ENCODE results near the gene PSME2. TPM values are rescaled to one million over a fixed set of nuclear protein-coding genes. Genes with fewer than 3 reads are reported as not detected.

Gene PSME2
- total RNA-seq, 1 donor from 2014 or later: 138 TPM

- DNase-seq: no peak
- Histone ChIP-seq H3K27ac (no peak overlapping the region), H3K4me3 (no peak overlapping the region), H3K9me3 (no peaks in the 10 kb centered on the region), H3K36me3 (peaks cover 70% of the 10 kb centered on the region), H3K4me1 (no peaks in the 10 kb centered on the region), H3K27me3 (no peaks in the 10 kb centered on the region)
- no peak for TF ChIP-seq CTCF (IDR thresholded peaks at IDR 0.05)
- intact Hi-C loops (cut with DNase I): no loop called here
- no peak for ATAC-seq
Observed at GRCh38 chr14:24122416-24122815, 24.0 kb downstream of the PSME2 start.

- no peaks in the 10 kb centered on the region for H3K9me3 ChIP-seq
- no peaks in the 10 kb centered on the region for H3K27me3 ChIP-seq
- no peak for ATAC-seq
- H3K4me1 ChIP-seq: peaks cover 6% of the 10 kb centered on the region
- H3K36me3 ChIP-seq: peaks cover 79% of the 10 kb centered on the region
- no peak overlapping the region for H3K27ac ChIP-seq
- intact Hi-C loops (cut with DNase I): no loop called here
- DNase-seq: no peak
- H3K4me3 ChIP-seq: no peak overlapping the region
- TF ChIP-seq CTCF (IDR thresholded peaks at IDR 0.05): no peak
Observed at GRCh38 chr14:24121210-24121609, 25.2 kb downstream of the PSME2 start.

- intact Hi-C loops (cut with DNase I): no loop called here
- no peak for DNase-seq
Observed at GRCh38 chr14:24119691-24120090, 26.7 kb downstream of the PSME2 start.

GRCh38 chr14:24117179-24117578 is 29.2 kb downstream of the PSME2 start:
- no peak for TF ChIP-seq CTCF (IDR thresholded peaks at IDR 0.05)
- no peaks in the 10 kb centered on the region for H3K27me3 ChIP-seq
- H3K9me3 ChIP-seq: no peaks in the 10 kb centered on the region
- H3K4me1 ChIP-seq: peaks cover 15% of the 10 kb centered on the region
- no peak overlapping the region for H3K27ac ChIP-seq
- ATAC-seq (no peak), DNase-seq (no peak)
- H3K36me3 ChIP-seq: peaks cover 57% of the 10 kb centered on the region
- no peak overlapping the region for H3K4me3 ChIP-seq
- intact Hi-C loops (cut with DNase I): no loop called here

More at GRCh38 chr14:24119691-24120090, 26.7 kb downstream of the PSME2 start:
- no peak for TF ChIP-seq CTCF (IDR thresholded peaks at IDR 0.05)
- H3K9me3 ChIP-seq: no peaks in the 10 kb centered on the region
- H3K36me3 ChIP-seq: peaks cover 79% of the 10 kb centered on the region
- H3K4me1 ChIP-seq: peaks cover 15% of the 10 kb centered on the region
- no peak for ATAC-seq
- H3K4me3 ChIP-seq: no peak overlapping the region
- H3K27ac ChIP-seq: no peak overlapping the region
- H3K27me3 ChIP-seq: no peaks in the 10 kb centered on the region

- ATAC-seq: no peak
- DNase-seq: no peak
- intact Hi-C loops (cut with DNase I): no loop called here
- H3K27ac ChIP-seq: no peak overlapping the region
- H3K4me1 ChIP-seq: peaks cover 15% of the 10 kb centered on the region
- no peaks in the 10 kb centered on the region for H3K9me3 ChIP-seq
- H3K36me3 ChIP-seq: peaks cover 48% of the 10 kb centered on the region
- no peaks in the 10 kb centered on the region for H3K27me3 ChIP-seq
- no peak for TF ChIP-seq CTCF (IDR thresholded peaks at IDR 0.05)
- peak overlapping the region; percentile 73 for H3K4me3 ChIP-seq
Observed at GRCh38 chr14:24116128-24116814, 30.1 kb downstream of the PSME2 start.
